Measurements from ENCODE around the gene DHX40.
"Not testable (repeated sequence)": the region's sequence is repeated elsewhere in the genome, so short reads cannot be mapped to it uniquely, and the experiment has no call there.

DHX40 gene, protein sequence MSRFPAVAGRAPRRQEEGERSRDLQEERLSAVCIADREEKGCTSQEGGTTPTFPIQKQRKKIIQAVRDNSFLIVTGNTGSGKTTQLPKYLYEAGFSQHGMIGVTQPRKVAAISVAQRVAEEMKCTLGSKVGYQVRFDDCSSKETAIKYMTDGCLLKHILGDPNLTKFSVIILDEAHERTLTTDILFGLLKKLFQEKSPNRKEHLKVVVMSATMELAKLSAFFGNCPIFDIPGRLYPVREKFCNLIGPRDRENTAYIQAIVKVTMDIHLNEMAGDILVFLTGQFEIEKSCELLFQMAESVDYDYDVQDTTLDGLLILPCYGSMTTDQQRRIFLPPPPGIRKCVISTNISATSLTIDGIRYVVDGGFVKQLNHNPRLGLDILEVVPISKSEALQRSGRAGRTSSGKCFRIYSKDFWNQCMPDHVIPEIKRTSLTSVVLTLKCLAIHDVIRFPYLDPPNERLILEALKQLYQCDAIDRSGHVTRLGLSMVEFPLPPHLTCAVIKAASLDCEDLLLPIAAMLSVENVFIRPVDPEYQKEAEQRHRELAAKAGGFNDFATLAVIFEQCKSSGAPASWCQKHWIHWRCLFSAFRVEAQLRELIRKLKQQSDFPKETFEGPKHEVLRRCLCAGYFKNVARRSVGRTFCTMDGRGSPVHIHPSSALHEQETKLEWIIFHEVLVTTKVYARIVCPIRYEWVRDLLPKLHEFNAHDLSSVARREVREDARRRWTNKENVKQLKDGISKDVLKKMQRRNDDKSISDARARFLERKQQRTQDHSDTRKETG

DNA sequence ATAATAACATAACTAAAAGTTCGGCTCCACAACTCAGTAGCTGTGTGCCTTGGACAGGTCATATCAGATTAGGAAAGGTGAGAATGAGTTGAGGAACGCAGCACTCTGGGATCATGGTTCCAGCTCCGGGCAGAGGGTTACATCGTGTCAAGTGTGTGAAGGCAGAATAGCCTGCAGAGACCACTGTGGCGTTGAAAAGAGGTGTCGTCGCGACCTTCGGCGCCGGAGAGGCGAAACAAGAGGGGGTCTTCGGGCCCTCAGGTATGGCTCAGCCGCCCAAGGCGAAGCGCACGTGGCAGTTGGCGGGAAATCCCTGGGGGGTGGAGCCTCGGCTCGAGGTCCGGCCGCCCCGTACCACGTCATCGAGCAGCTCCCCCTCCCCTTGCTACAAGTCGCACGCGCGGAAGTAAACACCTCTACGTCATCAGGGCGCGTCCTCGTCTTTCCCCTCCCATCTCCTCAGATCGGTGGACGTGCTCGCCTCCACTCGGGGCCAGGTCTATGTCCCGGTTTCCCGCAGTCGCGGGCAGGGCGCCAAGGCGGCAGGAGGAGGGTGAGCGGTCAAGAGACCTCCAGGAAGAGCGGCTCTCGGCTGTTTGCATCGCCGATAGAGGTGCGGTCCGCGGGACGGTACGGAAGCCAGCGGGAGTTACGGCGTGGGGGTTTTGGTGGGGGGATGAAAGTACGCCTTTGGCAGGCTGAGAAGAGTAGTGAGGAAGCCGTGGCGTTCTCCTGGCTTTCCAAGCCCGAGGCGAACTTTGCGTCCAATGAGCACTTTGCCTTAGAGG, at the start of gene DHX40:
Gene DHX40, plus strand, starts transcription at position 440 of the 788 bp plus-strand sequence. Its CDS starts 62 bp downstream, at position 502.
- peak; percentile 95 for DNase-seq (ENCODE audit: low spot score)

DNA sequence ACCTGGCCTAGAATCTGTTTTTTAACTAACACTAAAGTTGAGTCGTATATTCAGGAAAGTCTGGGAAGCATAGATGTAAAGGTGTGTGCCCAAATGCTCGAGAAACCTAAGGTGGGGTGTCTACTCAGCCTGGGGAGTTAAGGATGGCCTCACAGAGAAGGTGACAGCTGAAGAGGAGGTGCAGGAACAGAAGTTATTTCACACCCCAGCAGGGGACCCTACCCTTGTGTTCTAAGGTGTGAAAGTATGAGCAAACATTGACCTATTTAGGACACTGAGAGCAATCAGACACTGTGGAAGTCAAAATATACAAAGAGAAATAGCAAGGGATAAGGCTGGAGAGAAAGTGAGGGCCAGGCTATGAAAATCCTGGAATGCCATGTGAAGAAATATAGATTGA, 49.0 kb upstream of the DHX40 start:
- DNase-seq (ENCODE audit: low spot score) = no peak

DNA sequence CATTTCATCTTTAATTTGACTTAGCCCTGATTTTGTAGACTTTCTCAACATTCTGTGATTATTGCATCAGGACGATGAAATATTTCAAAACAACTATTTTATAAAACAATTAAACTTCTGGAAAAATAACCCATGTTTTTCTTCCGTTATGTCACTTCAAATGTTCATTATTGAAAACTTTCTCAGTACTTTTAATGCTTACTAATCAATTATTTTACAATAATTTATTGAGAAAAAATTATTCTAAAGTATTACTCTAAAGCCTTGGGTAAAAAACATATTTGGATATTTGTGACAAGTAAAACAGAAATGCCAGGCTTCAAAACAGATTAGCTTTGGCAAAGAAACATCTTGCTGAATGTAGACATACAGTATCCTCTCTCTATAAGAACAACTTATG, 46.3 kb upstream of the DHX40 start:
- DNase-seq (ENCODE audit: low spot score) = no peak

DNA sequence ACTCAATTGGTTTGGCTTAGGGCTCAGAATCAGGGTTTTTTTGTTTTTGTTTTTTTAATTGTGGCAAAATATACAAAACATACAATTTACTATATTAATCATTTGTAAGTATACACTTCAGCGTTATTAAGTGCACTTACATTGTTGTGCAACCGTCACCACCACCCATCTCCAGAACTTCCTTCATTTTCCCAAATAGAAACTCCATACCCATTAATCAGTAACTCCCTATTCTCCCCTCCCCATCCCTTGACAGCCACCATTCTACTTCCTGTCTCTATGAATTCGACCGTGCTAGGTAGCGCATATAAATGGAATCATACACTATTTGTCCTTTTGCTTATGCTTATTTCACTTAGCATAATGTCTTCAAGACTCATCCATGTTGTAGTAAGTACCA, 45.2 kb upstream of the DHX40 start:
- DNase-seq (ENCODE audit: low spot score) = no peak

DNA sequence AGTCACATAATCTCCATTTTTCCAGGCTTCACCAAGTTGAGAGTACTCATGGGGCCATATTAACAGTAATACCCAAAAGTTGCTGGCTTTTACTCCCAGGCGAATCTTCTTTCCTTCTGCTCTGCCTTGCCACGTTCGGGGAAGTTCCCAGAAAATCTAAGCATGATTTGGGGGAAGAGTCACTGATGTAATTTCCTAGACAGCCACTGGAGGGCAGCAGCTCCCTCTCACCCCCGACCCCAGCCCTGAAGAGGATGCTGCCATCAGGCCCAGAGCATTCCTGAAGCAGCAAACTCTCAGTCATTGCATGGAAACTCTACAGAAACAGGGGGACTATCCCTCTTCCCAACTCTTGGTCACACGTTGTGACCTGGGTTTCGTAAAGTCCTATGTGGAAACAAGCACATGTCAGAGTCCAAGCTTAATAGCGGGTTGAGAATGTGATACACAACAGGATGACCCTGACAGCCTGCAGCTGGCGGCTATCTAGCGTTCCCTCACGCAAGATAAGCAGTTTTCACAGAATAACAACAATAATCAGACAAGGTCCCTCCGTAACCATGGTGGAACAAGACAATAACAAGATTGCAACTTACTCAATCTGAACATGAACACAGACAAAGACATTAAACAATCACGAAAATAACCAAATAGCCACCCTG, 43.8 kb upstream of the DHX40 start:
- no peak for DNase-seq (ENCODE audit: low spot score)

DNA sequence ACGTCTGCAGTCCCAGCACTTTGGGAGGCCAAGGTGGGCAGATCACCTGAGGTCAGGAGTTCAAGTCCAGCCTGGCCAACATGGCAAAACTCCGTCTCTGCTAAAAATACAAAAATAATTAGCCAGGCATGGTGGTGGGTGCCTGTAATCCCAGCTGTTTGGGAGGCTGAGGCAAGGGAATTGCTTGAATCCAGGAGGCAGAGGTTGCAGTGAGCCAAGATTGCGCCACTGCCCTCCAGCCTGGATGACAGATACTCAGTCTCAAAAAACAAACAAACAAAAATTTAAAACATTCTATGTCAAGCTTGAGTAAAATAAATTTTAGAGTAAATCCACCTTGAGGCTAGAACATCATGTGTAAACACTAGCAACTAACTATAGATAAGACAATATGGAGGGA, 40.5 kb upstream of the DHX40 start:
- DNase-seq (ENCODE audit: low spot score) = not testable (repeated sequence)

DNA sequence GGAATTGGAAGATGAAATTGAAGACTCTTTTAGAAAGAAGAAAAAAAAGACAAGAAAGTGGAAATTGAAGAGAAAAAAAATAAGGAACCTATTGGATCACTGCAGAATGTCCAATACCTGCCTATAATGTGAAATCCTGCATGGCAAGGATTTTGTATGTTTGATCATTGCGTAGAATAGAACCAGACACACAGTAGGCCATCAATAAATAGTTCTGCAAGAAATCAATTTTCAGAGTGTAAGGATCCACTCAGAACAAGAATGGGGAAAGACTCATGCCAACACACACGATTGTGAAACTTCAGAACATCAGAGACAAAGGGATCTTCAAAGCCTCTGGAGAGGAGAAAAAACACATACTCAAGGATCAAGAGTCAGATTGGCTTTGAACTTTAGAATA, 39.7 kb upstream of the DHX40 start:
- DNase-seq (ENCODE audit: low spot score) = no peak

DNA sequence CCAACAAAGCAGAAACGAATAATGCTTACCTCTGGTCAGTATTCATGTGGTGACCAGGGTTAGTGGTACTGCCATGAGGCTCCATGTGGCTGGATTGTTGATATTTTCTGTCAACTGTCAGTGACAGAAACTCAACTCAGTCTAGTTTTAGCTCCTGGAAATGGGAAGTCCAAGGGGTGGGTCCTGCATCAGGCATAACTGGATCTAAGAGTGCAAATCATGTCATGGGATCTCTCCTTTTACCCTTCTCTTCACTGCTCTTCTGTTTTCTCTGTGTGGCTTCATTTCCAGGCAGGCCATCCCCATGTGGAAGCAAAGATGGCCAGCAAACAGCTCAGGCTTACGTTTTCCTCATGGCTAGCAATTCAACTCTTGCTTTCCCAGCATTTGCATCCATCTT, 39.0 kb upstream of the DHX40 start:
- DNase-seq (ENCODE audit: low spot score) = no peak

DNA sequence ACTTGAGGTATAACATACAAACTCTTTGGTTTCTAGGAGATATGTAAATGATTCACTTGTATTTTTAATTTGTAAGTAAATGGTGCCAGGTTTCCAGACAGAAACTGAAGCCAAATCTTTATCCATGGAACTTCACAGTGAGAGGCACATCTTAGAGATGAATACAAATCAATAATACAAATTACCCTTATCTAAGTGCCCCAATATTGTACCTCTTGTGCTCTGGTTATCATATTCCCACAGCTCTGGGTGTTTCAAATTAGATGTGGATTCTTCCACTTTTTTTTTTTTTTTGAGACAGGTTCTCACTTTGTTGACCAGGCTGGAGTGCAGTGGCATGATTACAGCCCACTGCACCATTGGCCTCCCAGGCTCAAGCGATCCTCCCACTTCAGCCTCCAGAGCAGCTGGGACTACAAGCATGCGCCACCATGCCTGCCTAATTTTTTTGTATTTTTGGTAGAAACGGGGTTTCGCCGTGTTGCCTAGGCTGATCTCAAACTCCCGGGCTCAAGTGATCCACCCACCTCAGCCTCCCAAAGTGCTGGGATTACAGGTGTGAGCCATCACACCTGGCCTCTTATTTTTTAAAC, 38.0 kb upstream of the DHX40 start:
- DNase-seq (ENCODE audit: low spot score) = no peak

DNA sequence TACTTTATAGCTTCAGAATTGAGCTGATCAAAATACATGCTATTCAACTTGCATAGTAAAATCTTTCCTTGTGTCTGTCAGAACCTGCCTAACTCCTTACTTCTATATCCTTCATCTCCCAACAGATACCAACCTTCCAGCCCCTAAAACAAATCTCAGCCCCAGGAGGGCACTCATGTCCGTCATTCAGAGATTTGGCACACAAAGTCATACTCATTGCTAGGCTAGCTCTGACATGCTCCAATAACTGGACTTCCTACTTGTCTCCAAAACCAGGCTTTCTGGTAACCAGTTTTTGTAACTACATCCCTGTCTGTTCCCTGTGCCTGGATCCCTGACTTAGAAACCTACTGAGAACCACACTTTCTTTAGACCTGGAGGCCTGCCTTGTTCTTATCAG, 37.5 kb upstream of the DHX40 start:
- DNase-seq (ENCODE audit: low spot score) = no peak

DNA sequence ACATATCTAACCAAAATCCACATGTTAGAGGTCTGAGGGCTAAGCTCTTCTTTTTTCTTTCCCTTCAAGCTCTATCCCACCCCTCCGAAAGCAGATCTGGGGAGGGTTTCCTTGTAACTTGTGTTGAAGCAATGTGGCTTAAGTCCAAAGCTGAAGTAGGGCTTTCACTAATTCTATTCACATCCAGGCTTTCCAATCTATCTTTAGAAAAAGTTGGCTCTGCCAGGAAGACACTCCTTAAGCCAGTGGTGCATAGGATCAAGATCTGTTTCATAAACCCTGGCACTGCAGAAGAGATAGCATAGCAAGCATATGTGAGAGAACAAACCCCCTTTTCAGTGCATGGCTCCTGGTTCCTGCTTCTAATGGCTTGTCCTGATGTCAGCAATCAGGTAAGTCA, 34.9 kb upstream of the DHX40 start:
- DNase-seq (ENCODE audit: low spot score) = no peak

DNA sequence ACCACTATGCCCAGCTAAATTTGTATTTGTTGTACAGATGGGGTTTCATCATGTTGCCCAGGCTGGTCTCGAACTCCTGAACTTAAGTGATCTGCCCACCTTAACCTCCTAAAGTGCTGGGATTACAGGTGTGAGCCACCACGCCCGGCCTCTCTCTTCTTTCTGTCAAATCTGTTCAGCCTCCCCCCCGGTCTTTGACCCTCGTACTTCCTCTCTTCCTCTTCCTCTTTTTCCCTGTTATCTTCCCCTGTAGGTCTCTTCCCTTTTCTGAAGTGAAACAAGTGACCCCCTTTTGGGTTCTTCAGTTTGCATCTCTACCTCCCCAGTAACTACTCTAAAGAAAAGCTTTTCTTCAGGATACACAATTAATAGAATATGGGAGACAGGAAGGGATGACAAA, 31.7 kb upstream of the DHX40 start:
- no peak for DNase-seq (ENCODE audit: low spot score)

DNA sequence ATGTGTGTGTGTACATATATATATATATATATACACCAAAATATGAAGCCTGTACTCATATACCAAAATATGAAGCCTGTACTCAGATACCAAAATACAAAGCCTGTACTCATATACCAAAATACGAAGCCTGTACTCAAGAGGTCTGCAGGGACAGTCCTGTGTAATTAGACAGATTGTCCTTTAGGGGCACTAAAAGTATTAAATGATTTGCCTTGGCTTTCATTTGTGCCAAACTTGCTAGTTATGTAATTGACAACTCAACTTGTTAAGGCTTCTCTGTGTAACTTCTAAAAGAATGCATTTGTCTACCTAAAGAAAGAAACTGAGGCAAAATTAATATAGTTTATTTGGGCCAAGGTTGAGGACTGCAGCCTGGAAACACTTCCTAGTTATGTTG, 30.8 kb upstream of the DHX40 start:
- no peak for DNase-seq (ENCODE audit: low spot score)

DNA sequence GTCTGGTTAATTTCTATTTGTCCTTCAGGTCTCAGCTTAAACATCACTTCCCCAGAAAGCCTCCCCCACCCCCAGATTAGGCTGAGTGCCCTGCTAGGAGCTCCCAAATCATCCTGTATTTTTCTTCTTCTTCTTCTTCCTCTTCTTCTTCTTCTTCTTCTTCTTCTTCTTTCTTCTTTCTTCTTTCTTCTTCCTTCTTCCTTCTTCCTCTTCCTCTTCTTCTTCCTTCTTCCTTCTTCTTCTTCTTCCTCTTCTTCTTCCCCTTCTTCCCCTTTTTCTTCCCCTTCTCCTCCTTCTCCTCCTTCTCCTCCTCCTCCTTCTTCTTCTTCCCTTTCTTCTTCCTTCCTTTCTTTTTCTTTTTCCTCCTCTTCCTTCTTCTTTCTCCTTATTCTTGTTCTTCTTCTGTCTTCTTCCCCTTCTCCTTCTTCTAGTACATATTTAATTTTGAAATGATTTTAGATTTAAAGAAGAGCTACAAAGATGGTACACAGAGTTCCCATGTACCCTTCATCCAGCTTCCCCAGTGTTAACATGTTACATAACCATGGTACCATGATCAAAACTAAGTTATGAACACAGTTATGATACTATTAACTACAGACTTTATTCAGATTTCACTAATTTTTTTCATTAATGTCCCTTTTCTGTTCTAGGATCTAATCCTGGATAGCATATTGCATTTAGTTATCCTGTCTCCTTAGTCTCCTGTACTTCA, 27.1 kb upstream of the DHX40 start:
- no peak for DNase-seq (ENCODE audit: low spot score)

DNA sequence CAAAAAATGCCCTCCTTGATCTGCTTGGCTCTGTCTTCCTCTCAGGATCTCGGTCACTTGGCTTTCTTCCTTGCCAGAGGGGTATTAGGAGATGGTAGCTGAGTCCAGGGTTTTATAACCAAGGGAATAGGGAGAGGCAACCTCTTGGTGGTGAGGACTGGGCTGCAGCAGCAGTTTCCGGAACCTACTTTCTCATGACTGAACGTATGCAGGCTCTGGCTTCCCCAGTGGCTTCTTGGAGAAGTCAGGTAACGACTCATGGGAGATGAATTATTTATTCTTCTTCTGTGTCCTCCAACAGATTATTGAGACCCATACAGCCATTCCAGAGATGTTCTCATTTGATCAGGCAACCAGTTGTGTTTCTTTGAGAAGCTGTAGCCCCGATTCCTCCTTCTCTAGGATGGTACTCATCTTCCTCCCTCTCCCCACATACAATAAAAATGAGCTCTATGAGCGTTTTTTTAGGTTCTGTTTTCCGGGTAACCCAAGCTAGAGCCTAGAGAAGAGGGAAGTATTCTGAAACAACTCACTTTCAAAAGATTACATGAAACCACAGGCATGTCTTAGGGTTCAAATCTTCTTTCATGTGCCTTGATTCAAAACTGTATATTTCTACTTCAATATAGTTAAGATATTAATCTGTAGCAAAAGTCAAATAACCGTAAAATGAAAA, 22.3 kb upstream of the DHX40 start:
- no peak for DNase-seq (ENCODE audit: low spot score)

DNA sequence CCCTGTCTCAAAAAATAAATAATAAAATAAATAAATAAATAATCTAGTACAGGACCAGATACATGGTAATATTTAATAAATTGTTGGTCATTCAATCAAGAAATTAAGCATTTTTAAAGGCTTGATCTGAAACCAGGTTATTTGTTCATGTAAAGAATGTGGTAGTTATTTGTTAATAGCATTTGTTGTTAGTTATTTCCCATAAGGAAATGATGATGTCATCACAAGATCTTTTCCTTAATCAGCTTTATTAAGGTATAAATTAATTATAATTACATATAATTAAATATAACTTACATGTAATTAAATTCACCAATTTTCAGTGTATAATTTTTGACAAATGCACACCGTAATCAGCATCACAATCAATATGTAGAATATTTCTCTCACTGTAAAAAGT, 19.5 kb upstream of the DHX40 start:
- no peak for DNase-seq (ENCODE audit: low spot score)

DNA sequence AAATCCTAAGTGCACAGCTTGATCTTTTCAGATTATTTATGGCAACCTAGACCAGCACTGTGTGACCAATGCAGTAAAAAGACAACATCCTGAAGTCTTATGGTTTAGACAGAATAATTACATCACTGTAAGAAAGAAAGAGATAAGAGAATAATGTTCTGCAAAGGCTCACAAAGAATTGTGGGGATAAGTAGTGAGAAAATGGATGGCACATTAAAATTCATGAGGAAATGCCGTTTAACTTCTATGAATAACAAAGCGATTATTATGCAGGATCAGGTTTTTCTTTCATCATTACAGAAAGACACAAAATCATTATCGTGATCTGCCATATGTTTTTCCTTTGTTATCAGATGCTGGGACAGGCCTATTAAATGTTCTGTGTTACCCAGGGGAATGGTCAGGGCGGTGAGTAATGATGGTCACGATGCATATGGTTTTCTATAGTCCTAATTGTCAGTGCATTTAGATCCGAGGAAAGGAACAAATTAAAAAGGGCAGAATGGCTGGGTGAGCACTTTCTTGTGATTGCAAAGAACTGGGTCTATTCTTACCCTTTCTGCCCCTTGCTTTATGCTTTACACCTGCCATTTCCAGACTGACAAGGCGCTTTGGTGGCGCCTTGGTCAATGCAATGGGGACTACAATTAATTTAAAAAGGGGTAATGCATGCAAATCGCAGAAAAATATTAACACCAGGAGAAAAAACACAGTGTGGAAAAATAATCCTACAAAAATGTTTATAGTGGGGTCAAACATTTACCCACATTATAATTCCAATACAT, 18.1 kb upstream of the DHX40 start:
- DNase-seq (ENCODE audit: low spot score) = no peak

DNA sequence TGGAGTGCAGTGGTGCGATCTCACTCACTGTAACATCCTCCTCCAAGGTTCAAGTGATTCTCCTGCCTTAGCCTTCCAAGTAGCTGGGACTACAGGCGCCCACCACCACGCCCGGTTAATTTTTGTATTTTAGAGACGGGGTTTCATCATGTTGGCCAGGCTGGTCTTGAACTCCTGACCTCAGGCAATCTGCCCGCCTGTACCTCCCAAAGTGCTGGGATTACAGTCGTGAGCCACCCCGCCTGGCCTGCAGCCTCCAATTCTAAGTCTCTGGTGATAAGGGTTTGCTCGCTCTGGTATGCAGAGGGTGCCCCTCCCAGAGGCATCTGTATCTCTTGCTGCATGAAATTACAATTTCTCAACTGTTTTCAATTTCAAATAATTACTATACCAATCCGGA, 16.4 kb upstream of the DHX40 start:
- not testable (repeated sequence) for DNase-seq (ENCODE audit: low spot score)

DNA sequence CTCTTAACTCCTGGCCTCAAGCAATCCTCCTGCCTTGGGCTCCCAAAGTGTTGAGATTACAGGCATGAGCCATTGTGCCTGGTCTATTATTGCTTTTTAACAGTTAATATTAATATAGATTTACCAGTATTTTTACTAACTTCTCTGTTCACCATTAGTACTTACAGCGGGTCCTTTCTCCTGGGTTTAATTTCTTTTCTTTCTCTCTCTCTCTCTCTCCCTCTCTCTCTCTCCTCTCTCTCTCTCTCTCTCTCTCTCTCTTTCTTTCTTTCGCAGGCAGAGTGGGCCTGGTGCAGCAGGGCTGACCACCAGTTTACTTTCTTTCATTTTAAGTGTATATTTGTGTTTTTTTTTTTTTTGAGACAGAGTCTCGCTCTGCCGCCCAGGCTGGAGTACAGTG, 14.7 kb upstream of the DHX40 start:
- DNase-seq (ENCODE audit: low spot score) = no peak

DNA sequence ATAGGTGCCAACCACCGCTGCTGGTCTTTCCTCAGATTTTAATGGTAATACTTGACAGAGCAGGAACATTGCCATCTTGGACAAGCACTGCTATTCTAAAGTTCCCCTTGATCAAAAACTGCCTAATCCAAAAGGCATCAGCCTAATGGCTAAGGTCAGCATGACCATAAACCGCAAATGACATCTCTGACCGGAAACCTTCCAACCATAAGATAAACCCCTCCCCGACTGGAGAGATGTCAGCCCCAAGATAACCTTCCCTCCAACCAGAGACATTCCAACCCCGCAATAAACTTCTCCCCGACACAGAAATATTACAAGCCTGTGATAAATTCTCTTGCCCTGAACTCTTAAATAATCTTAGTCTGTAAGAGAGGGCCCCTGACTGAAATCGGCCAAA, 7.4 kb upstream of the DHX40 start:
- no peak for DNase-seq (ENCODE audit: low spot score)
